Measurements from ENCODE around the gene NOP9. TPM values are rescaled to one million over a fixed set of nuclear protein-coding genes. Genes with fewer than 3 reads are reported as not detected.
A peak's percentile ranks its signal among the peaks of the same experiment; 100 is the strongest.

Gene NOP9
- total RNA-seq, 1 experiment from 2014 or later: 34.0 TPM

GRCh38 chr14:24334431-24335291, 35.0 kb downstream of the NOP9 start, which contains the start of gene ADCY4:
TSS of gene ADCY4 (minus strand) at chr14:24335071. CDS start at chr14:24334652, 419 bp downstream.
- no peak for DNase-seq (ENCODE audit: low spot score)
- H3K27ac ChIP-seq (ENCODE audit: low read depth, low read length, poor library complexity, severe bottlenecking): no peak within 1 kb of the TSS
- intact Hi-C loops (cut with micrococcal nuclease; ENCODE audit: unreplicated experiment): loop anchor here (1.0 kb wide), 1 partner anchor 33 kb away; no protein-coding TSS in a partner anchor
- H3K4me1 ChIP-seq (ENCODE audit: insufficient read depth, low read length, poor library complexity, severe bottlenecking): peaks cover 10% of the 10 kb centered on the region
- H3K9me3 ChIP-seq (ENCODE audit: low read depth, low read length, poor library complexity, severe bottlenecking): no peaks in the 10 kb centered on the region
- H3K27me3 ChIP-seq (replicated peaks; ENCODE audit: insufficient read depth, low read depth, low read length, poor library complexity): no peaks in the 10 kb centered on the region
- ChIA-PET CTCF (interaction anchor here (1.5 to 4.8 kb wide), 4 partner anchors 85 to 107 kb away, joined by 6 to 101 read pairs (median 6); partner anchors contain the start of genes CBLN3, KHNYN and TINF2), POLR2A (ENCODE audit: low non-redundant PET) (no interaction called here)
- peak within 1 kb of the TSS; percentile 43 for H3K4me3 ChIP-seq (ENCODE audit: low read depth, low read length, poor library complexity, severe bottlenecking)
- no peaks in the 10 kb centered on the region for H3K36me3 ChIP-seq (ENCODE audit: insufficient read depth, low read length, poor library complexity, severe bottlenecking)
- no peak for TF ChIP-seq CTCF (conservative IDR thresholded peaks at IDR 0.05; ENCODE audit: low read depth, low read length)
- TF ChIP-seq EZH2 (IDR thresholded peaks at IDR 0.05; ENCODE audit: borderline replicate concordance, low read depth, low read length, poor library complexity, severe bottlenecking): no peak
- no TSS peak for BruUV-seq (replicated peaks)

DNA sequence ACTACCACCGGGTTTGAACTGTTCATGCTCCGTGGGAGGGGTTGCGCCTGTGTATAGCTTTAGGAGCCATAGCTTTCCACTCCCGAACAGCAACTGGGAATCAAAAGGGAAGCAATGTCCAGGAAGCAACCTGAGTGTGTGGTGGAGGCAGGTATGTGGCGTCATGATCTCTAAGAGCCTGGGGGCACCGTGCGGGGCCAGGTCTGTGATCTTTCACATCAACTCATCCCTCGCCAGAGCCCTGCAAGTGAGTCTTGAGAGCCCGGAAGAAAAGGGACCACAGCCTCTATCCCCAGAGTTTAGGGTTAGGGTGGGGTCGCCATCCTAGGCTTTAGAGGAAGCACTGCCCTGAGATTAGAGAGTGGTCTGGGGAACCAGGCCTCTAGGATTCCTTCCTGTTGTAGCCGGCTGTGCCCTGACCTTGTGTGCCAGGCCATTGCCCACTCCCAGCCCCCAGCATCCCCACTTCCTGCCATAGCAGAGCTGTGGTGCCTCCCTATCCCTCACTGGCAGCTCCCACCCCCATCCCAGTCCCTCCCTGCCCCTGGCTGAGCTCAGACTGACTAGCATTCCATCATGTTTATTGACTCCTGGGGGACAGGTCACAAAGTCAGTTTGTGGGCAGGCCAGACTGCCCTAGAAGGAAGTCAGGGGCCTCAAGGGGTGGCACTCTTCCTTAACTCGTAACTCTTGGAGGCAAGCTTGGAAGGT, 36.0 kb downstream of the NOP9 start:
- POLR2A ChIA-PET (ENCODE audit: low non-redundant PET): no interaction called here
- Histone ChIP-seq H3K9me3 (ENCODE audit: low read depth, low read length, poor library complexity, severe bottlenecking) (no peaks in the 10 kb centered on the region), H3K4me1 (ENCODE audit: insufficient read depth, low read length, poor library complexity, severe bottlenecking) (peaks cover 10% of the 10 kb centered on the region), H3K4me3 (ENCODE audit: low read depth, low read length, poor library complexity, severe bottlenecking) (no peak overlapping the region), H3K36me3 (ENCODE audit: insufficient read depth, low read length, poor library complexity, severe bottlenecking) (no peaks in the 10 kb centered on the region), H3K27me3 (replicated peaks; ENCODE audit: insufficient read depth, low read depth, low read length, poor library complexity) (no peaks in the 10 kb centered on the region), H3K27ac (ENCODE audit: low read depth, low read length, poor library complexity, severe bottlenecking) (no peak overlapping the region)
- DNase-seq (ENCODE audit: low spot score): no peak
- CTCF ChIA-PET: interaction anchor here (4.8 kb wide), 1 partner anchor 95 kb away, joined by 101 read pairs; the partner anchor contains the start of genes CBLN3 and KHNYN
- BruUV-seq (replicated peaks): no TSS peak
- TF ChIP-seq EZH2 (IDR thresholded peaks at IDR 0.05; ENCODE audit: borderline replicate concordance, low read depth, low read length, poor library complexity, severe bottlenecking): no peak
- TF ChIP-seq CTCF (conservative IDR thresholded peaks at IDR 0.05; ENCODE audit: low read depth, low read length): no peak
- intact Hi-C loops (cut with micrococcal nuclease; ENCODE audit: unreplicated experiment): no loop called here

DNA sequence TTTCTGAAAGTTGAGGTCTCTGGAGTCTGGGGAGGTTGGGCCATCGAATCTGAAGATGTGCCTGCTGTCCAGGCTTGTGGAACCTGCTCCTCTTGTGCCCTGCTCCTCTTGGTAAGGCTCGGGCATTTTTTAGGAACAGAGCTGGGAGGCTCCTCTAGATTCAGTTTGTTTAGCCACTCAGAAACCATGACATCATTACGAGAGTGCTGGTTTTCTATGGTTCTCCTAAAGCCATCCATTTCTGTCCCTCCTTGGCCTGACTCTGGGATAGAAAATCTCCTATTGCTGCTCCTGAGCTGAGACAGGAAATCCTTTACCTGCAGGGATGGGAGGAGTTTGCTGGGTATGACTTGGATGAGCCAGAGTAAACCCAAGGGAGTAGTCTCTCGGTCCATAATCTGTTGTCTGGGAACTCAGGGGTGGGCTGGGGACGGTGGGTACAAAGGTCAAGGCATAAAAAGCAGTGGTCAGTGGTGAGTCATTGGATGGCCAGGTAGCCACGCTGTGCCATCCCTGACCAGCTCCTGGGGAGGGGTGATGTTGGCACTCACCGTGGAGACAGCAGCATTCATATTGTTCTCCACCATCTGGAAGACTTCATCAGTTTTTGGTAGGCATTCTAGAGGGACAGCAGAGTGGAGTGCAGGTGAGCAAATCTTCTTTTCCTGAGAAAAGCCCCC, 37.6 kb downstream of the NOP9 start:
- H3K4me1 ChIP-seq (ENCODE audit: insufficient read depth, low read length, poor library complexity, severe bottlenecking): peaks cover 10% of the 10 kb centered on the region
- intact Hi-C loops (cut with micrococcal nuclease; ENCODE audit: unreplicated experiment): no loop called here
- no peak overlapping the region for H3K4me3 ChIP-seq (ENCODE audit: low read depth, low read length, poor library complexity, severe bottlenecking)
- H3K36me3 ChIP-seq (ENCODE audit: insufficient read depth, low read length, poor library complexity, severe bottlenecking): no peaks in the 10 kb centered on the region
- POLR2A ChIA-PET (ENCODE audit: low non-redundant PET): interaction anchor here (0.9 kb wide), 1 partner anchor 50 kb away, joined by 3 read pairs; no protein-coding TSS in a partner anchor
- H3K27ac ChIP-seq (ENCODE audit: low read depth, low read length, poor library complexity, severe bottlenecking): no peak overlapping the region
- no peaks in the 10 kb centered on the region for H3K9me3 ChIP-seq (ENCODE audit: low read depth, low read length, poor library complexity, severe bottlenecking)
- no peak for DNase-seq (ENCODE audit: low spot score)
- BruUV-seq (replicated peaks): no TSS peak
- TF ChIP-seq EZH2 (IDR thresholded peaks at IDR 0.05; ENCODE audit: borderline replicate concordance, low read depth, low read length, poor library complexity, severe bottlenecking) (no peak), CTCF (conservative IDR thresholded peaks at IDR 0.05; ENCODE audit: low read depth, low read length) (no peak)
- CTCF ChIA-PET: interaction anchor here (0.6 kb wide), 1 partner anchor 94 kb away, joined by 4 read pairs; no protein-coding TSS in a partner anchor
- H3K27me3 ChIP-seq (replicated peaks; ENCODE audit: insufficient read depth, low read depth, low read length, poor library complexity): no peaks in the 10 kb centered on the region
